Measurements from ENCODE around the gene RASGRF2. TPM values are rescaled to one million over a fixed set of nuclear protein-coding genes. Genes with fewer than 3 reads are reported as not detected.
"Not testable (repeated sequence)": the region's sequence is repeated elsewhere in the genome, so short reads cannot be mapped to it uniquely, and the experiment has no call there.

Gene RASGRF2
- total RNA-seq, 1 experiment from 2014 or later: 0.18 TPM

- no peaks in the 10 kb centered on the region for H3K9me2 ChIP-seq (replicated peaks; ENCODE audit: low read length)
- intact Hi-C loops (cut with micrococcal nuclease): no loop called here
- no peaks in the 10 kb centered on the region for H3F3A ChIP-seq (ENCODE audit: low read length, unreplicated experiment)
- H3K9ac ChIP-seq (ENCODE audit: low read length): no peak overlapping the region
- DNase-seq: no peak
- H3K79me2 ChIP-seq (ENCODE audit: low read length): no peaks in the 10 kb centered on the region
- CTCF ChIA-PET: no interaction called here
- H3K9me3 ChIP-seq (ENCODE audit: low read length): no peaks in the 10 kb centered on the region
- no TSS peak for BruUV-seq (replicated peaks)
- TF ChIP-seq EZH2 (IDR thresholded peaks at IDR 0.05; ENCODE audit: low read length, unreplicated experiment): no peak
- TF ChIP-seq EZH2phosphoT487 (IDR thresholded peaks at IDR 0.05; ENCODE audit: borderline replicate concordance, low read length): no peak
- TF ChIP-seq CTCF (conservative IDR thresholded peaks at IDR 0.05; ENCODE audit: low read depth, low read length): no peak
- H3K4me3 ChIP-seq (ENCODE audit: low read length): no peak overlapping the region
- 0 out of 2 replicates have a peak, but pooled peaks cover 6% of the 10 kb centered on the region for H3K27me3 ChIP-seq (ENCODE audit: low read length)
- no peak for ATAC-seq
- no peaks in the 10 kb centered on the region for H3K4me1 ChIP-seq (ENCODE audit: insufficient read depth, low read length)
- no peaks in the 10 kb centered on the region for H3K36me3 ChIP-seq (ENCODE audit: low read depth, low read length)
- no peaks in the 10 kb centered on the region for H4K20me1 ChIP-seq (ENCODE audit: low read length)
- H3K27ac ChIP-seq (ENCODE audit: low read length): no peak overlapping the region
- POLR2A ChIA-PET (ENCODE audit: unreplicated experiment): no interaction called here
- no peak overlapping the region for H3K4me2 ChIP-seq (ENCODE audit: low read length)
- H2AFZ ChIP-seq (ENCODE audit: low read length): no peak overlapping the region
These were observed 161.1 kb downstream of the RASGRF2 start for GRCh38 chr5:81121273-81121672.

- ATAC-seq (no peak), DNase-seq (no peak)
- Histone ChIP-seq H4K20me1 (ENCODE audit: low read length) (no peaks in the 10 kb centered on the region), H2AFZ (ENCODE audit: low read length) (no peak overlapping the region), H3K27ac (ENCODE audit: low read length) (no peak overlapping the region), H3F3A (ENCODE audit: low read length, unreplicated experiment) (no peaks in the 10 kb centered on the region), H3K36me3 (ENCODE audit: low read depth, low read length) (no peaks in the 10 kb centered on the region), H3K4me3 (ENCODE audit: low read length) (no peak overlapping the region), H3K4me2 (ENCODE audit: low read length) (no peak overlapping the region), H3K4me1 (ENCODE audit: insufficient read depth, low read length) (no peaks in the 10 kb centered on the region), H3K79me2 (ENCODE audit: low read length) (no peaks in the 10 kb centered on the region), H3K9me3 (ENCODE audit: low read length) (no peaks in the 10 kb centered on the region), H3K27me3 (ENCODE audit: low read length) (0 out of 2 replicates have a peak, but pooled peaks cover 6% of the 10 kb centered on the region), H3K9ac (ENCODE audit: low read length) (no peak overlapping the region), H3K9me2 (replicated peaks; ENCODE audit: low read length) (no peaks in the 10 kb centered on the region)
- POLR2A ChIA-PET (ENCODE audit: unreplicated experiment): interaction anchor here (0.5 kb wide), 1 partner anchor 22 kb away, joined by 3 read pairs; no protein-coding TSS in a partner anchor
- no TSS peak for BruUV-seq (replicated peaks)
- CTCF ChIA-PET: no interaction called here
- intact Hi-C loops (cut with micrococcal nuclease): no loop called here
- TF ChIP-seq EZH2phosphoT487 (IDR thresholded peaks at IDR 0.05; ENCODE audit: borderline replicate concordance, low read length) (no peak), CTCF (conservative IDR thresholded peaks at IDR 0.05; ENCODE audit: low read depth, low read length) (no peak), EZH2 (IDR thresholded peaks at IDR 0.05; ENCODE audit: low read length, unreplicated experiment) (no peak)
These were observed 161.9 kb downstream of the RASGRF2 start for GRCh38 chr5:81121836-81122630.

- H3K9ac ChIP-seq (ENCODE audit: low read length); H2AFZ ChIP-seq (ENCODE audit: low read length); CTCF ChIA-PET; H3K36me3 ChIP-seq (ENCODE audit: low read depth, low read length); POLR2A ChIA-PET (ENCODE audit: unreplicated experiment); H3K27ac ChIP-seq (ENCODE audit: low read length); DNase-seq; H3F3A ChIP-seq (ENCODE audit: low read length, unreplicated experiment); H4K20me1 ChIP-seq (ENCODE audit: low read length); H3K4me1 ChIP-seq (ENCODE audit: insufficient read depth, low read length); H3K79me2 ChIP-seq (ENCODE audit: low read length); intact Hi-C loops (cut with micrococcal nuclease); BruUV-seq (replicated peaks); H3K9me3 ChIP-seq (ENCODE audit: low read length); H3K4me2 ChIP-seq (ENCODE audit: low read length); H3K27me3 ChIP-seq (ENCODE audit: low read length); H3K4me3 ChIP-seq (ENCODE audit: low read length); ATAC-seq; H3K9me2 ChIP-seq (replicated peaks; ENCODE audit: low read length): not testable (repeated sequence)
These were observed 164.5 kb downstream of the RASGRF2 start for GRCh38 chr5:81124689-81125088.

Measured in PC-3 (cell line).